KOPT-K1 (cell line): ENCODE measurements around the gene CAB39.
A peak's percentile ranks its signal among the peaks of the same experiment; 100 is the strongest.

Experiments used
- H3K27ac ChIP-seq: fragments of 200-600 bp; sonication (generic); 2 replicates; pipeline ENCODE4 v1.5.1; 2016; ENCODE audit warnings: antibody characterized with exemption, mild to moderate bottlenecking, low read depth, low read length; ENCODE audit not compliant: poor library complexity, severe bottlenecking
- H3K36me3 ChIP-seq: fragments of 200-600 bp; sonication (generic); 2 replicates; pipeline ENCODE4 v1.5.1; 2017; ENCODE audit warnings: antibody characterized with exemption, mild to moderate bottlenecking, low read length, moderate library complexity; ENCODE audit not compliant: insufficient read depth
- H3K9me3 ChIP-seq: fragments of 200-600 bp; sonication (generic); 2 replicates; pipeline ENCODE4 v1.5.1; 2017; ENCODE audit warnings: antibody characterized with exemption, low read length, mild to moderate bottlenecking; ENCODE audit not compliant: insufficient read depth, poor library complexity, severe bottlenecking

Gene CAB39

DNA sequence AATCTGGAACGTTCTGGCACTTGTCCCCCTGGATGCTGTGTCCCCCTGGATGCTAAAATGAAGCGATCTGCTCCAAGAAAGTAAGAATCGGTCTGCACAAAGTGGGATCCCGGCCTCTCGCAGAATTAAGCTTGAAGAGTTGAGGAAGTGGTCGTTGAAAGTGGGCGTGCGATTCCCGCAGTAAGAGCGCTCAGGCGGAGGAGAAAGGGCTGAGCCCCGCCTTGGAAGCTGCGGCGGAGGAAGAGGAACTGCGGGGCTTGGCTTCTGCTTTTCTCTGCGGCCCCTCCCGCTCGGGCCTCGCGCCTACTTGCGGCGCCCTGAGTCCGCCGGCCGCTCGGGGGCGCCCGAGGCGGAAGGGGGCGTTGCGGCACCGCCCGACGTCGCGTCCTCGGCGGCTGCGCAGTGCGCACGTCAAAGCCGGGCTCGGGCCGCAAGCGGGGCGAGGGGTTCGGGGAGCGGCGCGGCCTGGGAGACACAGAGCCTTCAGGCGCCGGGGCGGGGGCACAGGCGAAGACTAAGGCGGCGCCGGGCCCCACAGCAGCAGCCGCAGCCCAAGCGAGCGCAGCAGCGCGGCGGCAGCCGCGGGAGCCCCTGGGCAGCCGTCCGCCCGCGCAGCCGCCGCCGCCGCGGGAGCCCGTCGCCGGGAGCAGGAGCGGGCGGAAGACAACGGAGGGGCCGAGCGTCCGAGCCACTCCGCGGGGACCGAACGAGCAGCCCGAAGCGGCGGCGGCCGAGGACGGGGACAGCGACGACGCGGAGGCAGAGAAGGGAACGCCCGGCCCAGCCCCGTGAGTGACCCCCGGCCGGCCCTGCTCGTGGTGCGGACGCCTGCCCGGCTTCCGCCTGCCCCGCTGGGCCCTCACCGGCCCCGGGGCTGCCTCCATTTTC lies at the start of gene CAB39:
TSS of gene CAB39 (plus strand) at position 400 of the 888 bp plus-strand sequence. CDS start 47,160 bp downstream, outside the sequence.
- H3K9me3 ChIP-seq, result no peaks in the 10 kb centered on the region
- H3K27ac ChIP-seq, result peak within 1 kb of the TSS; percentile 63
- H3K36me3 ChIP-seq, result peaks cover 12% of the 10 kb centered on the region

- Histone ChIP-seq H3K27ac (peak overlapping the region; percentile 99), H3K9me3 (no peaks in the 10 kb centered on the region), H3K36me3 (no peaks in the 10 kb centered on the region)
These were observed 48.5 kb upstream of the CAB39 start for GRCh38 chr2:230664128-230664527.

GRCh38 chr2:230664844-230665243 lies 47.8 kb upstream of the CAB39 start:
- Histone ChIP-seq H3K9me3 (no peaks in the 10 kb centered on the region), H3K36me3 (no peaks in the 10 kb centered on the region), H3K27ac (peak overlapping the region; percentile 99)

- Histone ChIP-seq H3K36me3 (no peaks in the 10 kb centered on the region), H3K27ac (peak overlapping the region; percentile 99), H3K9me3 (no peaks in the 10 kb centered on the region)
These were observed 47.4 kb upstream of the CAB39 start for GRCh38 chr2:230665263-230665691.

GRCh38 chr2:230666446-230666845 lies 46.2 kb upstream of the CAB39 start:
- no peaks in the 10 kb centered on the region for H3K36me3 ChIP-seq
- H3K9me3 ChIP-seq, result no peaks in the 10 kb centered on the region
- H3K27ac ChIP-seq, result peak overlapping the region; percentile 61

DNA sequence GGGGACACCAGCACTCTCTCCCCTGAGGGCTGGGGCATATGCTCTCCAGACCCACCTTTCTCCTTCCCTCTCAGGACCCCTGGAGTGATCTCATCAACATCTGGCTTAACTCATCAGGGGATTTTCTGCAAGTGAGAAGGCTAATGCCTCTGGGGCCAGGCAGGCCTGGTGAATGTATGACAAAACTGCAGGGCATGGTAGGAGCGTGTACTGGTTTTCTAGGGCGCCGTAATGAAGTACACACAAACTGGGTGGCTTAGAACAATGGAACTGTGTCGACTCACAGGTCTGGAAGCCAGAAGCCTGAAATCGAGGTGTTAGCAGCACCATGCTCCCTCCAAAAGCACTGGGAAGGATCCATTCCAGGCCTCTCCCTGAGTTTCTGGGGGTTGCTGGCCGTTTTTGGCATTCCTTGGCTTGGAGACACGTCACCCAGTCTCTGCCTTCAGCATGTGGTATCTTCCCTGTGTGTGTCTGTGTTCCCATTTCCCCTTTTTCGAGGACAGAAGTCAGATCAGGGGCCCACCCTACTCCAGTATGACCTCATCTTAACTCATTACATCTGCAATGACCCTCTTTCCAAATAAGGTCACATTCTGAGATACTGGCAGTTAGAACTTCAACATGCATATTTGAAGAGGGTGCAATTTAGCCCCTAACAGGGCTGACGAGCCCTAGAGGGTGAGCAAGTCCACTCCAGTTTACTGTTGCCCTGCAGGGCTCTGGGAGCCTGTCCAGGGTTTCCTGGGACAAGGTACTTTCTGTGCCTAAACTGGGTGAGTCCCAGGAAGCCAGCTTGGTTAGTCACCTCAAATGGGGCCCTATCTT lies 45.5 kb upstream of the CAB39 start:
- Histone ChIP-seq H3K27ac (peak overlapping the region; percentile 61), H3K36me3 (no peaks in the 10 kb centered on the region), H3K9me3 (no peaks in the 10 kb centered on the region)

- Histone ChIP-seq H3K36me3 (no peaks in the 10 kb centered on the region), H3K9me3 (no peaks in the 10 kb centered on the region), H3K27ac (peak overlapping the region; percentile 61)
These were observed 44.3 kb upstream of the CAB39 start for GRCh38 chr2:230668184-230668938.

DNA sequence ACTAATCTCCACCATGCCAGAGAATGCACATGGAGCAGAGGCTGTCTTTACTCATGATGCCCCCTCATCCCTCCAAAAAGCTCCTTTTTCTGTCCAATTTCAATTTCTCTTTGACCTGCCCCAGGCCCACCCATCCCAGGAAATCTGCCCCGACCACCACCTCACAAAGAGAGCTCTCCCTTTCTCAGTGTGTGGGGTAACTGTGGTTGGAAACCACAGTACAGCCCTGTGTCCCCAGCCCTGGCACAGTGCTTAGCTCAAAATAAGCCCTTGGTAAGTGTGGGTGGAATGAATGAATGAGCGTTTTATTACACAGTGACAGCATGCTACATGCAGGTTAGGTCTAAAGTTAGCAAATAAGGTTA lies 43.7 kb upstream of the CAB39 start:
- H3K27ac ChIP-seq, result peak overlapping the region; percentile 61
- H3K9me3 ChIP-seq, result no peaks in the 10 kb centered on the region
- H3K36me3 ChIP-seq, result no peaks in the 10 kb centered on the region

GRCh38 chr2:230669386-230669950 lies 43.2 kb upstream of the CAB39 start:
- Histone ChIP-seq H3K36me3 (no peaks in the 10 kb centered on the region), H3K27ac (peak overlapping the region; percentile 61), H3K9me3 (no peaks in the 10 kb centered on the region)

DNA sequence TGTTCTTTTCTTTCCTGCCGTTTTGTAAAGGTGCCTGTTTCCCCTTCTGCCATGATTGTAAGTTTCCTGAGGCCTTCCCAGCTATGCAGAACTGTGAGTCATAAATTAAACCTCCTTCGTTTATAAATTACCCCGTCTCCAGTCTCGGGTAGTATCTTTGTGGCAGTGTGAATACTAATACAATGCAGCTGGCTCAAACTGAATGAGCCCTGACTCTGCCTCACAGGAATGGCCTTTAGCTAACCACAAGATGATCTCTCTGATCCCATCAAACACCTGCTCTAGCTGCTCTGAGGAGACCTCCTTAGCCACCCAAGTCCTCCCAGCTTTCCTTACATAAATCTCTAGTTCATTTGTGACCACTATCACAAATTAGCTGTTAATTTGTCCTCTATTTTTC lies 41.5 kb upstream of the CAB39 start:
- Histone ChIP-seq H3K9me3 (no peaks in the 10 kb centered on the region), H3K36me3 (no peaks in the 10 kb centered on the region), H3K27ac (peak overlapping the region; percentile 30)

GRCh38 chr2:230672836-230673235 lies 39.8 kb upstream of the CAB39 start:
- Histone ChIP-seq H3K9me3 (peaks cover 1% of the 10 kb centered on the region), H3K36me3 (no peaks in the 10 kb centered on the region), H3K27ac (no peak overlapping the region)

DNA sequence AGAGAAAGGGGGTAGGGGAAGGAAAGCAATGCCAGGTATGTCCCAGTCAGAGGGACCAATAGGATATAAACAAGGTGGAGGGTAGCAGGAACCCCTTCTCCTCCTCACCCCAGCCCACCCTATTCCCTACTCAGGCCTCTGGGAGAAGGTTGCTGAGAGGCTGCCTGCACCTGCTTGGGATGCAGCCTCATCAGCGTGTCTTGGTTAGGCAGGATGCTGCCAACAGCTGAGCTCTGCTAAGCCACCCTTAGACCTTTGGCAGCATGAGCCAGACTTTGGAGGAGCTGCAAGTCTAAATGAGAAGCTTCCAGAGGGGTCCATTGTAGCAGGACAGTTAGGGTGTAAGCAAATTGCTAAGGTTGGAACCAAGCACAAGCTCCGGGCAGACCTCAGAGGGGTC lies 38.2 kb upstream of the CAB39 start:
- H3K9me3 ChIP-seq, result peaks cover 8% of the 10 kb centered on the region

DNA sequence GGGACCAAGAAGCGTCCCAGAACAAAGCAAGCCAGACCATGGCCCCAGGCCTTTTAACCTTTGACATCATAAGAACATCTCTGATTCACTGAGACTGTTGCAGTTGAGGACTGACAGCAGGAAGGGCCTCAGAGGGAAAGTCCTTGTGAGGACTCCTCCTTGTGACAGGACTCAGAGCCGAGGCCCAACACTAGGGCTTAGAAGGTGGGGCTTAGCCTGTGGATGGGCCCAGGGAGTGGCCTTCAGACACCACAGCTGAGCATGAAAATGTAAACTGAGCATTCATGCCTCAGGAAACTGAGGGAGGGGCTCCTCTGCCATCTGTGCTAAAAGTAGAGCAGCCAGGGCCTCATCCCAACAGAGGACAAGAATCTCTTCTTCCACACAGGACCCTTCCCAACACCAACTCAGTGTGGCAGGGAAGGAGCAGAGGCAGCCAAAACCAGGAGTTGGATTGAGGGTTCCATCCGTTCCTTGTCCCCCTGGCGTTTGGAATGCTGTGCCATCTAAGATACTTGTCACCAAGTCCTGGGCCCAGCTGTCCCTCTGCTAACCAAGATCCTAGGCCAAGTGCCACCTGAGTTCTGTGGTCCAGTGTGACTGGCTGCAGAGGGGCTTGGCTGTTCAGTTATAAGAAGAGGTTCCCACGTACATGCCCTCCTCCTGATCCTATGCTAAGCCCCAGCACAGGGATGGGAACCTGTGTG lies 37.5 kb upstream of the CAB39 start:
- H3K27ac ChIP-seq, result no peak overlapping the region
- no peaks in the 10 kb centered on the region for H3K36me3 ChIP-seq
- peaks cover 8% of the 10 kb centered on the region for H3K9me3 ChIP-seq

More for the DNA sequence above, 38.2 kb upstream of the CAB39 start:
- Histone ChIP-seq H3K27ac (no peak overlapping the region), H3K36me3 (no peaks in the 10 kb centered on the region)

DNA sequence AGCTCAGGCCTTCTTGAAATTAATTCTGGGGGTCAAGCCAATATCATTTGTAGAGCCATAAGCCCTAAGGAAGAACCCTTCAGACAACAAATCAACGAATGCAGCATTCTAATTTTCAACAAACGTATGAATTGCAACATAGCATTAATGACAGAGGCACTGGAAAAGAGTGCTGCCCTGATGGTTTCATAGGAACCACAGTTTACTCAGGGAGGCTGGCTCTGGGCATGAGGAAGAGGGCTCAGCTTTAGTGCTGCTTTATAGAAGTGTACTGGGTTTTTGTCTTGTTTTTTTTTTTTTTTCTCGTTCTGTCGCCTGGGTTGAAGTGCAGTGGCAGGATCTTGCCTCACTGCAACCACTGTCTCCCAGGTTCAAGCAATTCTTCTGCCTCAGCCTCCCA lies 36.1 kb upstream of the CAB39 start:
- H3K9me3 ChIP-seq, result peaks cover 8% of the 10 kb centered on the region
- H3K36me3 ChIP-seq, result no peaks in the 10 kb centered on the region
- H3K27ac ChIP-seq, result no peak overlapping the region
